Loucy (cell line): ENCODE data around the gene TMEM131.

Experiments
- H2AFZ ChIP-seq: fragments of 200-600 bp; sonication (generic); 2 replicates; pipeline ENCODE4 v1.6.0; 2016; ENCODE audit warnings: antibody characterized with exemption, mild to moderate bottlenecking, low read length, moderate library complexity
- H3F3A ChIP-seq: fragments of 200-600 bp; 2 replicates; pipeline ENCODE4 v1.6.0; 2016; ENCODE audit warnings: antibody characterized with exemption, low read depth, mild to moderate bottlenecking
- H3K27me3 ChIP-seq: fragments of 200-600 bp; sonication (generic); 2 replicates; pipeline ENCODE4 v1.6.1; 2014; ENCODE audit warnings: low read length, mild to moderate bottlenecking; ENCODE audit not compliant: insufficient read depth, poor library complexity, severe bottlenecking
- H3K36me3 ChIP-seq: fragments of 200-600 bp; sonication (generic); 2 replicates; pipeline ENCODE4 v1.6.1; 2016; ENCODE audit warnings: low read length; ENCODE audit not compliant: insufficient read depth
- H3K4me1 ChIP-seq: fragments of 200-600 bp; sonication (generic); 2 replicates; pipeline ENCODE4 v1.5.1; 2014; ENCODE audit warnings: low read length, mild to moderate bottlenecking; ENCODE audit not compliant: insufficient read depth, poor library complexity, severe bottlenecking
- H3K4me2 ChIP-seq: fragments of 200-600 bp; sonication (generic); 2 replicates; pipeline ENCODE4 v1.6.0; 2014; ENCODE audit warnings: antibody characterized with exemption, low read length, low read depth, mild to moderate bottlenecking; ENCODE audit not compliant: poor library complexity, severe bottlenecking
- H3K4me3 ChIP-seq: fragments of 200-600 bp; sonication (generic); 2 replicates; pipeline ENCODE4 v1.5.1; 2014; ENCODE audit warnings: low read length, mild to moderate bottlenecking, mixed read lengths; ENCODE audit not compliant: poor library complexity, severe bottlenecking
- H3K79me2 ChIP-seq: fragments of 200-600 bp; sonication (generic); 2 replicates; pipeline ENCODE4 v1.6.1; 2014; ENCODE audit warnings: low read length; ENCODE audit not compliant: insufficient read depth
- H3K9ac ChIP-seq: fragments of 200-600 bp; sonication (generic); 2 replicates; pipeline ENCODE4 v1.6.0; 2014; ENCODE audit warnings: mild to moderate bottlenecking, low read depth, low read length, moderate library complexity; ENCODE audit not compliant: poor library complexity, severe bottlenecking
- H3K9me2 ChIP-seq: fragments of 200-600 bp; sonication (generic); replicated peaks from 2 replicates; pipeline ENCODE4 v1.6.1; 2016; ENCODE audit warnings: low read depth, low read length, mixed read lengths
- H3K9me3 ChIP-seq: fragments of 200-600 bp; sonication (generic); 2 replicates; pipeline ENCODE4 v1.6.1; 2014; ENCODE audit warnings: mild to moderate bottlenecking, antibody characterized with exemption, low read length, low read depth; ENCODE audit not compliant: insufficient read depth
- H4K20me1 ChIP-seq: fragments of 200-600 bp; sonication (generic); 2 replicates; pipeline ENCODE4 v1.6.0; 2014; ENCODE audit warnings: antibody characterized with exemption, low read length, mild to moderate bottlenecking; ENCODE audit not compliant: insufficient read depth, poor library complexity, severe bottlenecking
- CTCF ChIP-seq: fragments of 200-600 bp; sonication (generic); conservative IDR thresholded peaks from 2 replicates; pipeline ENCODE4 v1.5.1; 2014; ENCODE audit warnings: mild to moderate bottlenecking, antibody characterized with exemption, low read length
- EZH2phosphoT487 ChIP-seq: fragments of 200-600 bp; IDR thresholded peaks from 2 replicates; pipeline ENCODE4 v1.6.1; 2018; ENCODE audit warnings: antibody characterized with exemption, mild to moderate bottlenecking, moderate library complexity, borderline replicate concordance

Gene TMEM131

GRCh38 chr2:97979904-97980303 lies 15.8 kb downstream of the TMEM131 start:
- no peak overlapping the region for H3K9ac ChIP-seq
- H2AFZ ChIP-seq = no peak overlapping the region
- H3K4me2 ChIP-seq = no peak overlapping the region
- no peaks in the 10 kb centered on the region for H3K27me3 ChIP-seq
- H3K4me1 ChIP-seq = no peaks in the 10 kb centered on the region
- H4K20me1 ChIP-seq = peaks cover 3% of the 10 kb centered on the region
- no peak for TF ChIP-seq CTCF
- no peak for TF ChIP-seq EZH2phosphoT487
- no peaks in the 10 kb centered on the region; the same call in 1 of the 2 replicates for H3K36me3 ChIP-seq
- H3F3A ChIP-seq = no peaks in the 10 kb centered on the region
- H3K79me2 ChIP-seq = peaks cover 65% of the 10 kb centered on the region
- no peaks in the 10 kb centered on the region for H3K9me2 ChIP-seq
- no peak overlapping the region for H3K4me3 ChIP-seq
- peaks cover 10% of the 10 kb centered on the region for H3K9me3 ChIP-seq

GRCh38 chr2:97974471-97974870 lies 21.3 kb downstream of the TMEM131 start:
- Histone ChIP-seq H4K20me1 (peaks cover under 1% of the 10 kb centered on the region), H3K79me2 (peaks cover 67% of the 10 kb centered on the region)

GRCh38 chr2:97970293-97971060 lies 25.3 kb downstream of the TMEM131 start:
- H3K9me3 ChIP-seq = peaks cover 11% of the 10 kb centered on the region; the same call in 1 of the 2 replicates
- TF ChIP-seq CTCF = no peak
- TF ChIP-seq EZH2phosphoT487 = no peak
- H3K9me2 ChIP-seq = no peaks in the 10 kb centered on the region
- no peak overlapping the region for H2AFZ ChIP-seq
- H4K20me1 ChIP-seq = peaks cover 3% of the 10 kb centered on the region
- no peaks in the 10 kb centered on the region for H3F3A ChIP-seq
- peaks cover 89% of the 10 kb centered on the region for H3K79me2 ChIP-seq
- H3K27me3 ChIP-seq = no peaks in the 10 kb centered on the region
- H3K4me1 ChIP-seq = peaks cover 17% of the 10 kb centered on the region
- no peaks in the 10 kb centered on the region for H3K36me3 ChIP-seq
- H3K4me2 ChIP-seq = no peak overlapping the region
- no peak overlapping the region for H3K9ac ChIP-seq
- no peak overlapping the region for H3K4me3 ChIP-seq

More at GRCh38 chr2:97974471-97974870, 21.3 kb downstream of the TMEM131 start:
- no peak overlapping the region for H3K4me2 ChIP-seq
- H3K4me3 ChIP-seq = no peak overlapping the region
- TF ChIP-seq EZH2phosphoT487 = no peak
- TF ChIP-seq CTCF = no peak
- H3F3A ChIP-seq = no peaks in the 10 kb centered on the region
- no peaks in the 10 kb centered on the region for H3K27me3 ChIP-seq
- H3K36me3 ChIP-seq = no peaks in the 10 kb centered on the region; the same call in 1 of the 2 replicates
- H3K9me2 ChIP-seq = no peaks in the 10 kb centered on the region
- H3K9ac ChIP-seq = no peak overlapping the region
- peaks cover 7% of the 10 kb centered on the region for H3K4me1 ChIP-seq
- H3K9me3 ChIP-seq = peaks cover 21% of the 10 kb centered on the region
- H2AFZ ChIP-seq = no peak overlapping the region
